K562 (cell line): ENCODE measurements around the gene SYVN1. TPM values are rescaled to one million over a fixed set of nuclear protein-coding genes. Genes with fewer than 3 reads are reported as not detected.

Source experiments
- ATF1 ChIP-seq, 2 experiments: fragments of 450-650 bp in 1 of 2; IDR thresholded peaks; 2 replicates each; pipeline ENCODE4 v1.6.1; 2016; ENCODE audit warnings: missing compliant biosample characterization in 1 of 2, missing genetic modification characterization in 1 of 2
- ATF7 ChIP-seq: fragments of 450-650 bp; IDR thresholded peaks from 2 replicates; pipeline ENCODE4 v1.7.1; 2014; ENCODE audit warnings: mild to moderate bottlenecking, moderate library complexity
- CAMTA2 ChIP-seq: fragments of 250-450 bp; sonication (Bioruptor Pico); conservative IDR thresholded peaks from 2 replicates; pipeline ENCODE4 v1.5.1; 2022
- CBX3 ChIP-seq, 2 experiments: IDR thresholded peaks; 1 replicate in 1 of 2; 2 replicates in 1 of 2; pipeline ENCODE4 v1.6.1; 2012; ENCODE audit warnings: inconsistent platforms in 2 of 2, low read length in 2 of 2, borderline replicate concordance in 1 of 2, control low read depth in 1 of 2
- CTBP1 ChIP-seq: fragments of 450-650 bp; IDR thresholded peaks from 2 replicates; pipeline ENCODE4 v1.6.1; 2016; ENCODE audit warnings: borderline replicate concordance
- DDX20 ChIP-seq: fragments of 450-650 bp; IDR thresholded peaks from 2 replicates; pipeline ENCODE4 v1.6.1; 2016; ENCODE audit warnings: missing genetic modification characterization, low read depth, mild to moderate bottlenecking, missing compliant biosample characterization, moderate library complexity
- ILK ChIP-seq: fragments of 450-650 bp; IDR thresholded peaks from 2 replicates; pipeline ENCODE4 v1.6.1; 2016; ENCODE audit warnings: missing genetic modification characterization, low read depth, mild to moderate bottlenecking, missing compliant biosample characterization, moderate library complexity, borderline replicate concordance
- MAZ ChIP-seq, 2 experiments: fragments of 450-650 bp in 1 of 2; sonication (generic) in 1 of 2; formaldehyde crosslinking; IDR thresholded peaks in 1 of 2; conservative IDR thresholded peaks in 1 of 2; 2 replicates each; pipeline versions ENCODE4 v1.4.0 to v1.5.0; 2020; ENCODE audit warnings: mild to moderate bottlenecking in 1 of 2, missing genetic modification reagents in 1 of 2
- MCM5 ChIP-seq: fragments of 450-650 bp; IDR thresholded peaks from 2 replicates; pipeline ENCODE4 v1.6.1; 2016; ENCODE audit warnings: low read depth
- SETDB1 ChIP-seq: IDR thresholded peaks from one replicate; pipeline ENCODE4 v1.6.1; 2012; ENCODE audit warnings: low read length, control low read depth, inconsistent platforms
- SMAD4 ChIP-seq: fragments of 250-450 bp; sonication (Bioruptor Pico); conservative IDR thresholded peaks from 2 replicates; pipeline ENCODE4 v1.8.0; 2021; ENCODE audit warnings: inconsistent platforms, mild to moderate bottlenecking, moderate library complexity
- YBX1 ChIP-seq: fragments of 450-650 bp; IDR thresholded peaks from 2 replicates; pipeline ENCODE4 v1.7.1; 2016; ENCODE audit warnings: mild to moderate bottlenecking
- polyA plus RNA-seq, 8 experiments: library from polyadenylated mRNA; depleted of rRNA in 4 of 8; stranded (reverse) in 5 of 8; unstranded in 3 of 8; fragments of >200 nt; fragmentation: Nextera tagmentation in 2 of 8; fragmentation: Illumina TruSeq in 1 of 8; extraction: Ambion mirVana in 2 of 8; extraction: Trizol in 1 of 8; gene quantifications; 2 replicates each; pipeline versions ENCODE4 v1.2.1 to v1.2.3, GENCODE V29; 2011 to 2014; ENCODE audit warnings: inconsistent platforms in 1 of 8, missing spikeins in 1 of 8
- total RNA-seq, 7 experiments: library from RNA; depleted of rRNA in 6 of 7; stranded (reverse); fragments of >200 nt in 6 of 7; fragmentation: Illumina TruSeq in 2 of 7; extraction: Trizol in 2 of 7; gene quantifications; 2 replicates each; pipeline versions ENCODE4 v1.2.1 to v1.2.3, GENCODE V29; 2011 to 2021; ENCODE audit warnings: low replicate concordance in 1 of 7
- TF ChIP-seq, protein P1 (sequence below), 2 experiments: fragments of 450-650 bp; IDR thresholded peaks; 2 replicates each; pipeline ENCODE4 v1.6.1; 2016
- TF ChIP-seq, protein P2 (sequence below), 3 experiments: IDR thresholded peaks in 2 of 3; conservative IDR thresholded peaks in 1 of 3; 2 replicates each; pipeline ENCODE4 v1.5.1; 2011 to 2012; ENCODE audit warnings: low read length in 3 of 3, mild to moderate bottlenecking in 3 of 3, control low read depth in 2 of 3, improper control_type of control experiment in 1 of 3, inconsistent platforms in 1 of 3, low read depth in 1 of 3, mixed read lengths in 1 of 3, moderate library complexity in 1 of 3; ENCODE audit not compliant: insufficient read depth in 2 of 3
- TF ChIP-seq, protein P3 (sequence below): fragments of 450-650 bp; IDR thresholded peaks from 2 replicates; pipeline ENCODE4 v1.6.1; 2018; ENCODE audit warnings: mild to moderate bottlenecking, low read depth; ENCODE audit not compliant: partially characterized antibody
- TF ChIP-seq, protein P4 (sequence below), 2 experiments: fragments of 450-650 bp in 1 of 2; IDR thresholded peaks; 2 replicates each; pipeline ENCODE4 v1.6.1; 2011 to 2017; ENCODE audit warnings: low read depth in 2 of 2, antibody characterized with exemption in 1 of 2, borderline replicate concordance in 1 of 2, low read length in 1 of 2, mild to moderate bottlenecking in 1 of 2, mixed read lengths in 1 of 2; ENCODE audit not compliant: control insufficient read depth in 1 of 2
- TF ChIP-seq, protein P5 (sequence below): sonication (generic); formaldehyde crosslinking; IDR thresholded peaks from 2 replicates; pipeline ENCODE4 v1.8.0; 2022; ENCODE audit warnings: missing genetic modification reagents, mild to moderate bottlenecking, moderate library complexity, borderline replicate concordance

SYVN1 gene
- total and polyA plus RNA-seq, 9 of the 15 experiments (the other 6 are each of a cell fraction or from before 2014, with no cell fraction given), result 0.41 to 47.4 (median 9.9) TPM

DNA sequence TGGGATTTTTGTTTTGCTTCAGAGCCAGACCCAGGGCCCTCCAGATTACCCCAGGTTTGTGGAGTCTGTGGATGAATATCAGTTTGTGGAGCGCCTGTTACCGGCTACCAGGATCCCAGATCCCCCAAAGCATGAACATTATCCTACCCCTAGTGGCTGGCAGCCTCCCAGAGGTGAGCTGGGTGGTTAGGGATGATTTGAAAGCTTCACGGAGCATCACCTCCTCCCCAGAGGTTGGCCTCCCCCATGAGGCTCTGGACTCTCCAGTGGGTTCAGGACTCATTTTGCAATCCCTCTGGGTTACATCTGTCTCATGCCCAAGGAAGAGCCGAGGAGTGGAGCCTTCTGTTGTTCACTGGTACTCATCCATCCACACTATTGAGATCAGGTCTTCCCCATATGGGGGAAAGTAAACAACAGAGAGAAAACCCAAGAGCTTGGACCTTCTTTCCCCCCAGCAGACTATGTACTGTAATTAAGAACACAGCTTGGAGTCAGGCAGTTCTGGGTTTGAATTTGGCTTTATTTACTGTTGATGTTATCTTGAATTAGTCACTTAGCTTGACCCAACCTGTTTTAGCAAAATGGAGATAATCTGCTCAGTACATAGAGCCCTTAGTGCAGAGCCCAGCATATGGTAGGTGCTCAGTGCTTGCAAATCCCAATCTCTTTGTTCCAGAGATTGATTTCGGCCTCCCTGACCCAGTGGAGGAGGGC lies 9.7 kb downstream of the SYVN1 start (continued):
- no peak for TF ChIP-seq CTBP1
- TF ChIP-seq, protein P1, sequence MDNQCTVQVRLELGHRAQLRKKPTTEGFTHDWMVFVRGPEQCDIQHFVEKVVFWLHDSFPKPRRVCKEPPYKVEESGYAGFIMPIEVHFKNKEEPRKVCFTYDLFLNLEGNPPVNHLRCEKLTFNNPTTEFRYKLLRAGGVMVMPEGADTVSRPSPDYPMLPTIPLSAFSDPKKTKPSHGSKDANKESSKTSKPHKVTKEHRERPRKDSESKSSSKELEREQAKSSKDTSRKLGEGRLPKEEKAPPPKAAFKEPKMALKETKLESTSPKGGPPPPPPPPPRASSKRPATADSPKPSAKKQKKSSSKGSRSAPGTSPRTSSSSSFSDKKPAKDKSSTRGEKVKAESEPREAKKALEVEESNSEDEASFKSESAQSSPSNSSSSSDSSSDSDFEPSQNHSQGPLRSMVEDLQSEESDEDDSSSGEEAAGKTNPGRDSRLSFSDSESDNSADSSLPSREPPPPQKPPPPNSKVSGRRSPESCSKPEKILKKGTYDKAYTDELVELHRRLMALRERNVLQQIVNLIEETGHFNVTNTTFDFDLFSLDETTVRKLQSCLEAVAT (IDR thresholded peaks at IDR 0.05), result no peak
- TF ChIP-seq ATF1 (CRISPR knock-in tag; IDR thresholded peaks at IDR 0.05), result no peak
- TF ChIP-seq ATF1 (tag; IDR thresholded peaks at IDR 0.05), result no peak
- TF ChIP-seq CBX3 (IDR thresholded peaks at IDR 0.05; ENCODE audit: borderline replicate concordance in 1 of 2, low read length in 2 of 2), result no peak
- TF ChIP-seq, protein P2, sequence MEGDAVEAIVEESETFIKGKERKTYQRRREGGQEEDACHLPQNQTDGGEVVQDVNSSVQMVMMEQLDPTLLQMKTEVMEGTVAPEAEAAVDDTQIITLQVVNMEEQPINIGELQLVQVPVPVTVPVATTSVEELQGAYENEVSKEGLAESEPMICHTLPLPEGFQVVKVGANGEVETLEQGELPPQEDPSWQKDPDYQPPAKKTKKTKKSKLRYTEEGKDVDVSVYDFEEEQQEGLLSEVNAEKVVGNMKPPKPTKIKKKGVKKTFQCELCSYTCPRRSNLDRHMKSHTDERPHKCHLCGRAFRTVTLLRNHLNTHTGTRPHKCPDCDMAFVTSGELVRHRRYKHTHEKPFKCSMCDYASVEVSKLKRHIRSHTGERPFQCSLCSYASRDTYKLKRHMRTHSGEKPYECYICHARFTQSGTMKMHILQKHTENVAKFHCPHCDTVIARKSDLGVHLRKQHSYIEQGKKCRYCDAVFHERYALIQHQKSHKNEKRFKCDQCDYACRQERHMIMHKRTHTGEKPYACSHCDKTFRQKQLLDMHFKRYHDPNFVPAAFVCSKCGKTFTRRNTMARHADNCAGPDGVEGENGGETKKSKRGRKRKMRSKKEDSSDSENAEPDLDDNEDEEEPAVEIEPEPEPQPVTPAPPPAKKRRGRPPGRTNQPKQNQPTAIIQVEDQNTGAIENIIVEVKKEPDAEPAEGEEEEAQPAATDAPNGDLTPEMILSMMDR (IDR thresholded peaks at IDR 0.05 in 2 of 3, conservative IDR thresholded peaks at IDR 0.05 in 1 of 3; ENCODE audit: insufficient read depth in 2 of 3, low read depth in 1 of 3, low read length in 3 of 3), result no peak
- TF ChIP-seq MAZ (CRISPR knock-in tag; conservative IDR thresholded peaks at IDR 0.05 in 1 of 2, IDR thresholded peaks at IDR 0.05 in 1 of 2), result no peak
- TF ChIP-seq, protein P3, sequence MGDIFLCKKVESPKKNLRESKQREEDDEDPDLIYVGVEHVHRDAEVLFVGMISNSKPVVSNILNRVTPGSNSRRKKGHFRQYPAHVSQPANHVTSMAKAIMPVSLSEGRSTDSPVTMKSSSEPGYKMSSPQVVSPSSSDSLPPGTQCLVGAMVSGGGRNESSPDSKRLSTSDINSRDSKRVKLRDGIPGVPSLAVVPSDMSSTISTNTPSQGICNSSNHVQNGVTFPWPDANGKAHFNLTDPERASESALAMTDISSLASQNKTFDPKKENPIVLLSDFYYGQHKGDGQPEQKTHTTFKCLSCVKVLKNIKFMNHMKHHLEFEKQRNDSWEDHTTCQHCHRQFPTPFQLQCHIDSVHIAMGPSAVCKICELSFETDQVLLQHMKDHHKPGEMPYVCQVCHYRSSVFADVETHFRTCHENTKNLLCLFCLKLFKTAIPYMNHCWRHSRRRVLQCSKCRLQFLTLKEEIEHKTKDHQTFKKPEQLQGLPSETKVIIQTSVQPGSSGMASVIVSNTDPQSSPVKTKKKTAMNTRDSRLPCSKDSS, result no peak
- no peak for TF ChIP-seq CAMTA2
- no peak for TF ChIP-seq MCM5
- TF ChIP-seq YBX1, result no peak
- no peak for TF ChIP-seq ATF7
- TF ChIP-seq, protein P4, sequence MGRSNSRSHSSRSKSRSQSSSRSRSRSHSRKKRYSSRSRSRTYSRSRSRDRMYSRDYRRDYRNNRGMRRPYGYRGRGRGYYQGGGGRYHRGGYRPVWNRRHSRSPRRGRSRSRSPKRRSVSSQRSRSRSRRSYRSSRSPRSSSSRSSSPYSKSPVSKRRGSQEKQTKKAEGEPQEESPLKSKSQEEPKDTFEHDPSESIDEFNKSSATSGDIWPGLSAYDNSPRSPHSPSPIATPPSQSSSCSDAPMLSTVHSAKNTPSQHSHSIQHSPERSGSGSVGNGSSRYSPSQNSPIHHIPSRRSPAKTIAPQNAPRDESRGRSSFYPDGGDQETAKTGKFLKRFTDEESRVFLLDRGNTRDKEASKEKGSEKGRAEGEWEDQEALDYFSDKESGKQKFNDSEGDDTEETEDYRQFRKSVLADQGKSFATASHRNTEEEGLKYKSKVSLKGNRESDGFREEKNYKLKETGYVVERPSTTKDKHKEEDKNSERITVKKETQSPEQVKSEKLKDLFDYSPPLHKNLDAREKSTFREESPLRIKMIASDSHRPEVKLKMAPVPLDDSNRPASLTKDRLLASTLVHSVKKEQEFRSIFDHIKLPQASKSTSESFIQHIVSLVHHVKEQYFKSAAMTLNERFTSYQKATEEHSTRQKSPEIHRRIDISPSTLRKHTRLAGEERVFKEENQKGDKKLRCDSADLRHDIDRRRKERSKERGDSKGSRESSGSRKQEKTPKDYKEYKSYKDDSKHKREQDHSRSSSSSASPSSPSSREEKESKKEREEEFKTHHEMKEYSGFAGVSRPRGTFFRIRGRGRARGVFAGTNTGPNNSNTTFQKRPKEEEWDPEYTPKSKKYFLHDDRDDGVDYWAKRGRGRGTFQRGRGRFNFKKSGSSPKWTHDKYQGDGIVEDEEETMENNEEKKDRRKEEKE (IDR thresholded peaks at IDR 0.05; ENCODE audit: borderline replicate concordance in 1 of 2, control insufficient read depth in 1 of 2, low read depth in 2 of 2, low read length in 1 of 2), result no peak
- no peak for TF ChIP-seq SMAD4
- no peak for TF ChIP-seq SETDB1
- TF ChIP-seq, protein P5, sequence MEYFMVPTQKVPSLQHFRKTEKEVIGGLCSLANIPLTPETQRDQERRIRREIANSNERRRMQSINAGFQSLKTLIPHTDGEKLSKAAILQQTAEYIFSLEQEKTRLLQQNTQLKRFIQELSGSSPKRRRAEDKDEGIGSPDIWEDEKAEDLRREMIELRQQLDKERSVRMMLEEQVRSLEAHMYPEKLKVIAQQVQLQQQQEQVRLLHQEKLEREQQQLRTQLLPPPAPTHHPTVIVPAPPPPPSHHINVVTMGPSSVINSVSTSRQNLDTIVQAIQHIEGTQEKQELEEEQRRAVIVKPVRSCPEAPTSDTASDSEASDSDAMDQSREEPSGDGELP (CRISPR knock-in tag), result no peak
- no peak for TF ChIP-seq DDX20 (tag)
- no peak for TF ChIP-seq ILK (tag)
